Measurements from ENCODE around the gene GRB2.

GRCh38 chr17:75307957-75308731 is 97.3 kb downstream of the GRB2 start:
- TF ChIP-seq CTCF (conservative IDR thresholded peaks at IDR 0.05; ENCODE audit: low read length) = no peak
- TF ChIP-seq EZH2phosphoT487 (IDR thresholded peaks at IDR 0.05; ENCODE audit: borderline replicate concordance, low read depth, low read length) = no peak

All from OCI-LY7 (cell line).